Tibial nerve (tissue), 4 donors: ENCODE measurements around the gene CALHM3.

Experiments
- EP300 ChIP-seq, 2 donors: sonication (generic); formaldehyde crosslinking; IDR thresholded peaks; one replicate each; pipeline ENCODE4 v1.6.1; 2017; ENCODE audit warnings: antibody characterized with exemption in 2 of 2, mild to moderate bottlenecking in 1 of 2
- POLR2A ChIP-seq, 2 donors: fragments of 450-650 bp; IDR thresholded peaks; one replicate each; pipeline ENCODE4 v1.6.1; 2017; ENCODE audit warnings: antibody characterized with exemption in 2 of 2, mild to moderate bottlenecking in 2 of 2, moderate library complexity in 2 of 2
- TF ChIP-seq, protein P1 (sequence below), 5 experiments: fragments of 200-600 bp in 3 of 5; fragments of 450-650 bp in 2 of 5; sonication (generic) in 3 of 5; IDR thresholded peaks; one replicate each; pipeline ENCODE4 v1.5.1; 2016 to 2019; ENCODE audit warnings: antibody characterized with exemption in 5 of 5, mild to moderate bottlenecking in 3 of 5, moderate library complexity in 2 of 5

DNA sequence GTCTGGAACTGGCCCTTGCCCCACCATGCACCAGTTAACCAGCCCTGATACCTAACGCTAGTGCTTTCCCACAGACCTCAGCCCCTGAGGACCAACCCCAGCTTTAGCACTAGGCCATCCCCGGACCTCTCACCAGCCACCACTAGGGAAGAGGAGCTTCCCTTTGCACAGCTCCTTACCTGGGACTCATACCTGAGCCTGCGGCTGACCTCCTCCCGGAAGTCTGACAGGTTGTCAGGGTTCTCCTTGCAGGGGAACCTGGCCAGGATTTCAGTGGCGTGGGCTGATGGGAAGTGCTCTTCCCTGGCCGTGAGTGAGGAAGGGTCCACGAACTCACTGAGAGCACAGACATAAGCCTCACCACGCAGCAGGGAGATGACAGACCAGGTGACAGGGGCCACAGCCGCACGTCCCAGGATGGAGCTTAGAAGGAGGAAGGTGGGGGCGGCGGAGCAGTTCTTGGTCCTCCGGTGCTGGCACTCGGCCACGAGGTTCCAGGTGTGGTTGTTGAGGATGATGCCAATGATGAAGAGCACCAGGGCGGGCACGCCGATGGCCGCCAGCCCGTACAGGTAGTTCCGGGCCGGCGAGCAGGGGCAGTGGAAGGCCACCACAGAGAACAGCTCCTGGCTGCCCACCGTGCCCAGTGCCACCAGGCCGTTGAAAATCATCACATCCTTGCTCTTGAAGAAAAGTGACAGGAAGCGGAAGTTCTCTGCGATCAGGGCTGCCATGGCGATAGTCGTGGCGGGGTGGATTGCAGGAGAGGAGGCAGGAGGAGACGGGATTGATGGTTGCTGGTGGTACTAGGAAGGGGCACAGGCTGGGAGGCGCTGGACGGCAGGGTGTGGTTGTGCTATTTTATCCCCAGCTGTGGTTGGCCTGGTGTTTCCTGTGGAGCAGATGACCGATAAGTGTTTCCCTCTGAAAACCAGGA is 29.6 kb downstream of the CALHM3 start:
- TF ChIP-seq, protein P1, sequence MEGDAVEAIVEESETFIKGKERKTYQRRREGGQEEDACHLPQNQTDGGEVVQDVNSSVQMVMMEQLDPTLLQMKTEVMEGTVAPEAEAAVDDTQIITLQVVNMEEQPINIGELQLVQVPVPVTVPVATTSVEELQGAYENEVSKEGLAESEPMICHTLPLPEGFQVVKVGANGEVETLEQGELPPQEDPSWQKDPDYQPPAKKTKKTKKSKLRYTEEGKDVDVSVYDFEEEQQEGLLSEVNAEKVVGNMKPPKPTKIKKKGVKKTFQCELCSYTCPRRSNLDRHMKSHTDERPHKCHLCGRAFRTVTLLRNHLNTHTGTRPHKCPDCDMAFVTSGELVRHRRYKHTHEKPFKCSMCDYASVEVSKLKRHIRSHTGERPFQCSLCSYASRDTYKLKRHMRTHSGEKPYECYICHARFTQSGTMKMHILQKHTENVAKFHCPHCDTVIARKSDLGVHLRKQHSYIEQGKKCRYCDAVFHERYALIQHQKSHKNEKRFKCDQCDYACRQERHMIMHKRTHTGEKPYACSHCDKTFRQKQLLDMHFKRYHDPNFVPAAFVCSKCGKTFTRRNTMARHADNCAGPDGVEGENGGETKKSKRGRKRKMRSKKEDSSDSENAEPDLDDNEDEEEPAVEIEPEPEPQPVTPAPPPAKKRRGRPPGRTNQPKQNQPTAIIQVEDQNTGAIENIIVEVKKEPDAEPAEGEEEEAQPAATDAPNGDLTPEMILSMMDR (IDR thresholded peaks at IDR 0.05), result no peak
- TF ChIP-seq EP300 (IDR thresholded peaks at IDR 0.05) (no peak), POLR2A (IDR thresholded peaks at IDR 0.05) (no peak)
